GM12873 (cell line): ENCODE measurements around the gene STX1B.

Source experiments
- TF ChIP-seq, protein P1 (sequence below): IDR thresholded peaks from 2 replicates; pipeline ENCODE4 v1.5.1; 2012; ENCODE audit warnings: low read depth, mild to moderate bottlenecking, moderate library complexity, low read length, control low read depth; ENCODE audit not compliant: insufficient read depth; ENCODE audit errors: missing control alignments

STX1B gene

DNA sequence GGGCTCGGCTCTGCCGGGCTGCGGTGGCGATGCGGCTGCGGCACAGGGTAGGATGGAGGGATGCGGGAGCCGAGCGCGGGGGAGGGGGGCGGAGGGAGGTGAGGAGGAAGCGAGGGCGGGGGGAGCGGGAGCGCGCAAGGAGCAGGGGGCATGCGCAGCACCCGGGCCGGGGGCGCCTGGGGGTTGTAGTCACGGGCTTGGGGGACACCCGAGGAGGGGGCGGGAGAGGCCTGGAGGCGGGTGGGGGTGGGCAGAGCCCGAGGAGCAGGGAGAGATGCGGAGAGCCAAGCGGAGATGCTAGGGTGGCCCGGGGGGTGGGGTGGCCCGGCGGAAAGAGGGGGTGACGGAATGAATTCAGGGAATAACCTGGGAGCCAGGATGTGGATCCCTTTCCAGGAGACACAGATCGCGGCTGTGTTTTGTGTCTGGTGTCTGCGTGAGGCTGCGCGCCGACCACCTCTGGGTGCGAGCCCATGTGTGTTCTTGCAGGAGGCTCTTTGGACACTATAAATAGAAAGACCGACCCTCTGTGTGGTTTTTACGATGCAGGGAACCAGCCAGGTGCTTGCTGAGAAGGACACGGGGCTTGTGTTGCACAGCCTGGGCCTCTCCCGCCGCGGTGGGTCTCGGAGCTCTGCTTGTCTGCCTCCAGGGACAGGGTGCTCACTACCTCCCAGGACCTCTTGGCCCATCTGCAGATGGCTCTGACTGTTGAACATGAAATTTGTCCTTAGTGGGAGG lies at the start of gene STX1B:
STX1B (minus strand) TSS at position 54 of the 741 bp plus-strand sequence. CDS start 242 bp downstream, outside the sequence.
- TF ChIP-seq, protein P1, sequence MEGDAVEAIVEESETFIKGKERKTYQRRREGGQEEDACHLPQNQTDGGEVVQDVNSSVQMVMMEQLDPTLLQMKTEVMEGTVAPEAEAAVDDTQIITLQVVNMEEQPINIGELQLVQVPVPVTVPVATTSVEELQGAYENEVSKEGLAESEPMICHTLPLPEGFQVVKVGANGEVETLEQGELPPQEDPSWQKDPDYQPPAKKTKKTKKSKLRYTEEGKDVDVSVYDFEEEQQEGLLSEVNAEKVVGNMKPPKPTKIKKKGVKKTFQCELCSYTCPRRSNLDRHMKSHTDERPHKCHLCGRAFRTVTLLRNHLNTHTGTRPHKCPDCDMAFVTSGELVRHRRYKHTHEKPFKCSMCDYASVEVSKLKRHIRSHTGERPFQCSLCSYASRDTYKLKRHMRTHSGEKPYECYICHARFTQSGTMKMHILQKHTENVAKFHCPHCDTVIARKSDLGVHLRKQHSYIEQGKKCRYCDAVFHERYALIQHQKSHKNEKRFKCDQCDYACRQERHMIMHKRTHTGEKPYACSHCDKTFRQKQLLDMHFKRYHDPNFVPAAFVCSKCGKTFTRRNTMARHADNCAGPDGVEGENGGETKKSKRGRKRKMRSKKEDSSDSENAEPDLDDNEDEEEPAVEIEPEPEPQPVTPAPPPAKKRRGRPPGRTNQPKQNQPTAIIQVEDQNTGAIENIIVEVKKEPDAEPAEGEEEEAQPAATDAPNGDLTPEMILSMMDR: no peak

DNA sequence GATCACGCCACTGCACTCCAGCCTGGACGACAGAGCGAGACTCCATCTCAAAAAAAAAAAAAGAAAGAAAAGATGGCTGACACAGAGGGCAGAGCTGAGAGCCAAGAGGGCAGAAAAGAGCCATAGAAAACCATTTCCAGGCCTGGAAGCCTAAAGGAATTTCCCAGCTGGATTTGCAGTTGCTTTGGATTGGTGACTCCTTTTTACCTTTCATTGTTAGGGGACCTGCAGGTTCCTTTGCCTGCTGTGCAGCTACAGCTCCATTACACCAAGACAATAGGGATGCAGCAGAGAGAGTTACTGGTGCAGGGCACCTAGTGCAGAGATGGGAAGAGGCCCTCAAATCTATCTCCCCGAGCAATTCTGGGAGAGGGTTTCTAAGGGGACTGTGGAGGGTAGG lies 45.2 kb upstream of the STX1B start:
- TF ChIP-seq, protein P1: no peak

DNA sequence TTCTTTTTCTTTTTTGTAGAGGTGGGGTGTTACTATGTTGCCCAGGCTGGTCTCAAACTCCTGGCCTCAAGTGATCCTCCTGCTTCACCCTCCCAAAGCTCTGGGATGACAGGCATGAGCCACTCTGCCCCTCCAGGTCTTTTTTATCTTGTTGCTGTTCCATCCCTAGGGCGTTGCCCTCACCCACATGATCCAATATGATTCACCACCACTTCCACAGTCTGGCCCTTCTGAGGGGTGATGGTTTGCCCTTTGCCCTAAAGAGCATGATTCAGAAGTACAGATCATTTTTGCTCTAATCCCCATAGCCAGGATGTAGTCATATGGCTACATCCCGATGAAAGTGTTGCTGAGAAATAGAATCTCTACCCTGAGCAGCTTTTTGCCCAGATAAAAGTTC lies 41.7 kb upstream of the STX1B start:
- TF ChIP-seq, protein P1: no peak

DNA sequence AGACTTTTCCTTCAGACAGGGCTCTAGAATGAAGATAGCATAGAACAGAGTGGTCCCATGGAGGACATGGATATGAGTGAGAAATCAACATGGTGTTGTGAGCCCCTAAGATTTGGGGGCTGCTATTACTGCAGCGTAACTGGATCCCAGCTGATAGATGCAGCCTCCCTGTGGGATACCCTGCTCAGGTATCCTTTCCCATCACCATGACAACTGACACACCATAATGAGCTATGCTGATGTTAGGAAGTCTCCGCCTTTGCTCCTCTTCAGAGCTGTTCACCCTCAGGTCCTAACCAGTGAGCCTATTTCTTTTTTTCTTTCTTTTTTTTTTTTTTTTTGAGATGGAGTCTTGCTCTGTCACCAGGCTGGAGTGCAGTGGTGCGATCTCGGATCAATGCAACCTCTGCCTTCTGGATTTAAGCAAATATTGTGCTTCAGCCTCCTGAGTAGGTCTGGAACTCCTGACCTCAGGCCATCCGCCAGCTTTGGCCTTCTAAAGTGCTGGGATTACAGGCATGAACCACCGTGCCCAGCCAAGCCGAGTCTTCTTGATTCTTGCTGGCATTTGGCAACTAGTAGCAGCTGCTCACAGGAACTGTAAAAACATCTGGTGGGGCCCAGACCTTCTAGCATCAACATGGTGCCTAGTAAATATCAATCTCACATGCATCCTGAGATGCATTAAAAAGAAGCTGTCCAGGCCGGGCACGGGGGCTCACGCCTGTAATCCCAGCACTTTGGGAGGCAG lies 40.0 kb upstream of the STX1B start:
- TF ChIP-seq, protein P1: no peak

DNA sequence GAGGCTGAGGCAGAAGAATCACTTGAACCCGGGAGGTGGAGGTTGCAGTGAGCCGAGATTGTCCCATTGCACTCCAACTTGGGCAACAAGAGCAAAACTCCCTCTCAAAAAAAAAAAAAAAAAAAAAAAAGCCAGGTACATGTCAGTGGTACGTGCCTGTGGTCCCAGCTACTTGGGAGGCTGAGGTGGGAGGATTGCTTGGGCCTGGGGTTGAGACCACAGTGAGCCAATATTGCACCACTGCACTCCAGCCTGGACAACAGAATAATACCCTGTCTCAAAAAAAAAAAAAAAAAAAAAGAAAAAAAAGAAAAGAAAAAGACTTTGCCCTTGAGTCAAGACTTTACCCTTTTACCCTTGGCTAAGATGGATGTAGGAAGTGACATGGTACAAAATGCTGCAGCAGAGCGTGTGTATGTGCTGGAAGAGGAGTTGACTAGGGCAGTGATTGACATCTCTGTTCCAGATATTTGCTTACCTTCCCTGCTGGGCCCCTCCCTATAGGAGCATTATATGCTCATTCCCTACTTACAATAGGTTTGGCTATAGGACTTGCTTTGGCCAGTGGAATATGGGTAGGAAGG lies 33.6 kb upstream of the STX1B start:
- TF ChIP-seq, protein P1: no peak

DNA sequence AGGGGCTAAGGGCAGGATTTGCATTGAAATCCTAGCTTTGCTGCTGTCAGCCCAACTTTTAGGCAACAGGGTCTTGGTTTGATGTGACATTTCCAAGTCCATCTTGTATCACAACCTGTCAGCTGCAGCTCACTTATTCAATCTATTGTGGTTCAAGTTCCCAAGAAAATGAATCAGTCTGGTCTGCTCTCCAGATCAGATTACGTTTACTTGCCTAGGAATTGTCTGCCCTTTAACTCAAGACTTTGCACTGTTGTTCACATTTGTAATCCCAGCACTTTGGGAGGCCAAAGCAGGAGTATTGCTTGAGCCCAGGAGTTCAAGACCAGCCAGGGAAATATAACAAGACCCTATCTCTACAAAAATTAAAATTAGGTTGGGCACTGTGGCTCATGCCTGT lies 32.9 kb upstream of the STX1B start:
- TF ChIP-seq, protein P1: no peak

DNA sequence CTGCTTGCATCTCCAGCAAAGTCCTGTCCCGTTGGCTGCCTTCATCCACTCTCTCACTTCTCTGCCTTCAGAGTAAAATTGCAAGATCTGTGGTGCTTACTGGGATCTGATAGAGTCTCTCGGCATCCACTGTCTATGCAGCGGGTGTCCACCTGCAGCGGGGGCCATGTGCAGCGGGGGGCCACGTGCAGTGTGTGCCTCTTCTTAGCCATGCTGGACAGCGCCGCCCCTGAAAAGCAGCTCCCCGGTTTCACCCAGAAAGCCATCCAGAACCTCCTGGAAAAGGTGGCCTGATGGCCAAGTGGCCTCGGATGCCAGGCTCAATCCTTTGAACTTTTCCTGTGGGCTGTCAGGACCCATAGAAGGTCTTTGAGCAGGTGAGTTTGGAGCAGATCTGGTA lies 32.4 kb upstream of the STX1B start:
- TF ChIP-seq, protein P1: no peak
